Measurements from ENCODE around the gene AGAP1.
A peak's percentile ranks its signal among the peaks of the same experiment; 100 is the strongest.

AGAP1 gene

DNA sequence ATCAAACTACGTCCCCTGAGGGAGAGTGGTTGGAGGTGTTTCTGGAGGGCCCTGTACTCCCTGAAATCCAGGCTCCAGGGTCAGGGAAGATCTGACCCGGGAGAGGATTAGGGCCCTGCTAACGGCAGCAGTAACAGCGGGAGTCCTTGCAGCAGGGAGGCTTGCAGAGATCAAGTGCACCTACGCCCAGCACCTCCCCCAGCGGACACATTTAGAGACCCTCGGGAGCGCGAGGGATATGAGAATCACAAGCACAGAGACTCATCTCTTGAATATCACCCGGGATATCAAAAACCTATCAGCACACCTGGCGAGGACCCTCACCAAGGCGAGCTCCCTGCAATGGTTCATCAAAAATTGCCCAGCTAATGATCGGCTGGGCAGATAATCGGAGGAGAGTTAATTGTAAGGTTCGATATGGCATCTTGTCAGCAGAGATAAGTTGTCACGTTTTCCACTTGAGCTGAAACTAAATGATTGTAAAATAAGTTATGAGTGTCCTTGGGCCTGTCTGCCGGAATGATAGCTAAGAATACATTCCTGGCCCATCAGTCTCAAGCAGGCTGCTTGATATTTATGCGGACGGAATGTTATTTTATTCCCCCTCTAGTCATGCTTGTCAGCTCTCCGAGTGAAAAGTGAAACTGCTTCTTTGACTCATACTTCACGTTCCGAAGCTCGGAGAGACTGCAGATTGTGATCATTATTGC is 464.5 kb downstream of the AGAP1 start:
- peak; percentile 19 for DNase-seq

- DNase-seq = no peak
Observed at GRCh38 chr2:235958931-235959410, 465.1 kb downstream of the AGAP1 start.

- no peak for DNase-seq
Observed at GRCh38 chr2:235960011-235960715, 466.3 kb downstream of the AGAP1 start.

DNA sequence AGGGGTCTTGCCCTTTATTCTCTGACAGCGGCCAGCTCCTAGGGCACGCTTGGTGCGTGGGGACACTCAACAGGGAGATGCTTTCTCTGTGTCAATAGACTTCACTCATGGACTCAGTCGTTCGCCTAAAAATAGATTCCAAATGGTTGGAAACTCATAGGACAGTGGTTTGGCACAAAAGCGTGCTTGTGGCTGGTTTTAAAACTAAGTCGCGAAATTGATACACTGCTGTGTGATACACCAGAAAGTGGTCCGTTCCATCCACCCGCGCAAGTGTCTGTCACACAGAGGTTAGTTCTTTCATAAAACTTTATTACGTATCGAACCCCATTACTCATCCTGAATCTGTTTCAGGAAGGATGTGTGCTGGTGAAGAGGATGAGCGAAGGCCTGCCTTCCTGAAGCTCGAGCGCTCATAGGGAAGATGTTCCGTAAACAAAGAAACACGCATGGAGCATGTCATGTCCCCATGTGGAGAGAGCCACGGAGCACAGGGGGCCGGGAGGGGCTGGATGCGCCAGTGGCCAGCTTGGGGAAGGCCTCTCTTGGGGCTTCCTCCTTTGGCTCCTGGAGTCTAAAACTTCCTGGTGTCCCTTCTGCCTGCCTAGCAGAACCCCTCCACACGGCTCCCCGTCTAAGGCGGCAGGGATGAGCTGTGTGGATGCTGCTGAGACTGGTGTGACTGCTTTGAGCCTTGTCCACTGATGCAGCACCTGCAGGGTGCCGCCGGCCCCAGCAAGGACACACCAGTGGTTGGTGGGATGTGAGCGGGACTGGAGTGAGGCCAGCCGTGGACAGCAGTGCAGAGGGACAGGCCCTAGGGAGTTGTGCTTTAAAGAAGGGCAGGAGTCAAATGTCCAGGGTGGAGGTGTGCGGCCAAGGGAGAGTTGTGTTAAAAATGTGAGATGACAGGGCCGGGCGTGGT is 467.1 kb downstream of the AGAP1 start:
- DNase-seq = no peak

DNA sequence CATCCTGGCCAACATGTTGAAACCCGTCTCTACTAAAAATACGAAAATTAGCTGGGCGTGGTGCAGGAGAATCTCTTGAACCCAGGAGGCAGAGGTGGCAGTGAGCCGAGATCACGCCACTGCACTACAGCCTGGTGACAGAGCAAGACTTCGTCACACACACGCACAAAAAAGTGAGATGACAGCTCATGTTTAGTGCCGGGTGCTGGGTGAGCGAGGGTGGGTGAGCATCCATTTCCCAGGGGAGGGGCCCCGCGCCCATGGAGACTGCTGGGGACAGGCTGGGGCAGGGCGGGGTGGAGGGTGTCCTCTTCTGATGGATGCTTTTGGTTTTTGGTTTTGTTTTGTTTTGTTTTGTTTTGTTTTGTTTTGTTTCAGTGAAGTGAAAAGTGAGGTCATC is 467.9 kb downstream of the AGAP1 start:
- DNase-seq = no peak

DNA sequence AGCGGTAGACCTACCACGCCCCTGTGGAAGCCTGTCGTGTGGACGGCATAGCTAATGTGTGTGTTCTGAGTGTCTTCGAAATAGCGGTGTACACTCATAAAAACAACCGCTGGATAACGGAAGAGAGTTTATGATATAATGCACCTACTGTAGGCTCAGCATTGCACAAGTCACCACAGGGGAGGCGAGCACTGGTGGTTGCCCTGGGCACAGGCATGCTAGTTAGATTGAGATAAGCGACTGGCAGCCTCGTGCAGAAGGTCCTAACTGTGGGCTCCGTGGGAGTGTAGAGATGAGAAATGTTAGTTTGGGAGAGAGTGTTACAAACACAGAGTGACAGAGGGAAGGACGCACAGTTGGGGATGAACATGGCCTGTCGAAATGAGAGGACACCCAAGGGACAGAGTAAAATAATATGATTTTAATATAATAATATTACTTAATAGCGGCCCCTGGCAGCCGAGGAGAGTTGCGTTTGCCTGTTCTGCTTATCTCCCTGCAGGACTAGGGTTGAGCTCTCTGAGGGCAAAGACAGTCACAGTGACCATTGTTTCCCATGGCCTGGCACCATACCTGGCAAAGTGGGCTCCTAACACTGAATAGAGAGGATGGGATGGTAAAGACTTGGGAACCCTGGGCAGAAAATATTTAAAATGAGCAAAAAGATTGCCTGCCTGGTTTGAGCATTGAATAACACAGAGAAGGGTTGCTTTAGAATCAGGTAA is 470.2 kb downstream of the AGAP1 start:
- no peak for DNase-seq

GRCh38 chr2:235964787-235965390 is 471.0 kb downstream of the AGAP1 start:
- no peak for DNase-seq

DNA sequence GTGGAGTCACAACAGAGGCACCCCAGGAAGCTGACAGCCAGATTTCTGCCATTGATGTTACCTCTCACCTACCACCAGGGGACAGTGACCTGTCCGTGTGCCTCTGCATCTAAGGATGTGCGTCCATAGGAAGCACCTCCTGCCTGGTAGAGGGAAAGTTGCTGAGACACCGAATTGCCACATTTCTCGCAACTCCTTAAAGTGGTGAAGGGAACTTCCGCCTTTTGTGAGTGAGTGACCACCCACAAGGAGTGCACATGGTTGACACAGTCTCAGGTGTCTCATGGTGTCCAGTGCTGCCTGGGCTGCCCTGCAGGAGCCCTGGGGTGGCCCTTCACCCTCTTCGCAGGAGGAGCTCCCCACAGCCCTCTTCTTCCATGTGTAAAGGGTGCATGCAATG is 472.6 kb downstream of the AGAP1 start:
- DNase-seq = no peak

GRCh38 chr2:235966932-235967757 is 473.3 kb downstream of the AGAP1 start:
- no peak for DNase-seq

DNA sequence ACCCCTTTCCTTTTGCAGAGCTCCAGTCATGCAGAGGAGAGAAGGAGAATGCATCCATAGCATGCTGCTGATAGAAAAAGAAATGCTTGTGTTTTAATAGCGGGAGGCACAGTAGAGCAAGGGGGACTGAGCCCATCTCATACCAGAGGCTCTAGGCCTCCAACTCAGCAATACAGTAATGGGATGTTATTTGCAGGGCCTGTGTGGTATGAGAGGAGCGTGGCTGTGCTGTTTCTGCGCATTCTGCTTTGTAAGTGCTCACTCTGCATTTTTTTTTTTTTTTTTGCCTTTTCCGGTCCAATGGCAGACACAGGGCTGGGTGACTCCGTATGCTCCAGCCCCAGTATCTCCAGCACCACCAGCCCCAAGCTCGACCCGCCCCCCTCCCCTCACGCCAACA is 474.3 kb downstream of the AGAP1 start:
- no peak for DNase-seq

DNA sequence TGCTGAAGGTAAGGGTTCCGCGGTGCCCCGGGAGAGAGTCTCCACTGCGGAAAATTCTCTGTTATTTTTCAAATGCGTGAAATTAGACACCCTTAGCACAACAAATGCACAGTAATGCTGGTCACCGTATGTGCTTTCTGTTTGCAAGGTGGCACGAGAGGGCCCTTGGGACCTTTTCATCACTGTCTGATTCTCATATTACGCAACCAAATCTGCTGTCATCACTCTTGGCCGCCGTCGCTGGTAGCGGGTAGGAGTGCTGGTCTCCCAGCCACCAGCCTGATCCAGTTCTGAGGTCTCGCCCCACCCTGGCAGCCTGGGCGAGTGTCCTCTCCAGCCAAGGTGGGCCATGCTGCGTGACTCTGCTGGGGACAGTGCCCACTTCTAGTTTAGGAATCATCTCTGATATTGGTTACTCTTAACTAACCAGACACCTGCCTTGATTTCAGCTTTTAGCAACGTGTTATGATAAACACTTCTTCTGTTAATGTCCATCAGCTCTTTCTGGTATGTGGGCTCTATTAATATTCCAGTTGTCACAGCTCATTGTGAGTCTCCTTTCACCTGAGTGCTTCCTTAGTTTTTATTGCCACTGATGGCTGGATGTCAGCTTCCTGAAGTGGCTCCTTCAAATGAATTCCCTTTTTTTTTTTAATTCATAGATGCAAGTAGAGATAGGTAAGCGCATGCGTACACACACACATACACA is 474.9 kb downstream of the AGAP1 start:
- no peak for DNase-seq

GRCh38 chr2:235970204-235971040 is 476.6 kb downstream of the AGAP1 start:
- no peak for DNase-seq

- DNase-seq = no peak
Observed at GRCh38 chr2:235976516-235976915, 482.7 kb downstream of the AGAP1 start.

DNA sequence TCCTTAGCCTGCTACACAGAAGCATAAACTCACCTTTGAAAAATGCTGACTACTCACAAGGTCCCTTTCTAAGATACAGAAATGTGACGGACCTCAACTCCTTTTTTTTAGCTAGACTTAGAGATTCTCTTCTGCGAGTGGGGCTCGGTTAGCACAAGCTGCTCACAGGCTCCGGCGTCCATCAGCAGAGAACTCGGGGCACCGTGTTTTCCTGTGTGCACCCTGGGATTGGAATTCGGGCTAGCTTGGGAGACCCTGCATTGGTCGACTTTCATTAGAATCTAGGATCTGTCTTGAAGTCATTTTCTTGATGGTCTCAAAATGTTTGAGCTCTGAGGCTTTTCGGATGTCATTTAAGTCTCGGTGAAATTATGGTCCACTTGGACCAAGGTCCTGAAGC is 483.1 kb downstream of the AGAP1 start:
- DNase-seq = no peak

- no peak for DNase-seq
Observed at GRCh38 chr2:235977445-235977844, 483.6 kb downstream of the AGAP1 start.

- DNase-seq = no peak
Observed at GRCh38 chr2:235978022-235978421, 484.2 kb downstream of the AGAP1 start.

GRCh38 chr2:235979037-235979436 is 485.2 kb downstream of the AGAP1 start:
- DNase-seq = no peak

GRCh38 chr2:235979753-235980435 is 486.1 kb downstream of the AGAP1 start:
- DNase-seq = no peak

- no peak for DNase-seq
Observed at GRCh38 chr2:235981631-235982030, 487.8 kb downstream of the AGAP1 start.

All from retina (tissue), 1 donor.